HUES48 (cell line): ENCODE results near the gene TMEM120B.

Experiments used
- H3K27ac ChIP-seq: one replicate; pipeline ENCODE4 v1.7.0; 2013; ENCODE audit warnings: low read depth, low read length, inconsistent platforms
- H3K27me3 ChIP-seq: 2 replicates; pipeline ENCODE4 v1.6.1; 2013; ENCODE audit warnings: mild to moderate bottlenecking, low read length; ENCODE audit not compliant: control insufficient read depth, insufficient read depth
- H3K36me3 ChIP-seq: 2 replicates; pipeline ENCODE4 v1.6.1; 2013; ENCODE audit warnings: low read length; ENCODE audit not compliant: control insufficient read depth, insufficient read depth
- H3K4me1 ChIP-seq: 2 replicates; pipeline ENCODE4 v1.6.1; 2013; ENCODE audit warnings: mild to moderate bottlenecking, low read length; ENCODE audit not compliant: control insufficient read depth, insufficient read depth
- H3K4me3 ChIP-seq: 2 replicates; pipeline ENCODE4 v1.5.1; 2013; ENCODE audit warnings: mild to moderate bottlenecking, low read depth, low read length
- H3K9ac ChIP-seq: 2 replicates; pipeline ENCODE4 v1.6.1; 2013; ENCODE audit warnings: mild to moderate bottlenecking, low read depth, low read length, moderate library complexity
- H3K9me3 ChIP-seq: 2 replicates; pipeline ENCODE4 v1.6.1; 2013; ENCODE audit warnings: low read length; ENCODE audit not compliant: control insufficient read depth, insufficient read depth

The TMEM120B gene

GRCh38 chr12:121806009-121806545 lies 93.5 kb downstream of the TMEM120B start:
- Histone ChIP-seq H3K27me3 (no peaks in the 10 kb centered on the region), H3K9ac (no peak overlapping the region; the same call in 1 of the 2 replicates), H3K27ac (peak overlapping the region; percentile 36), H3K4me1 (peaks cover 26% of the 10 kb centered on the region), H3K36me3 (peaks cover 44% of the 10 kb centered on the region), H3K4me3 (peak overlapping the region; percentile 48), H3K9me3 (no peaks in the 10 kb centered on the region)

GRCh38 chr12:121806546-121807423 lies 94.2 kb downstream of the TMEM120B start:
- H3K9ac ChIP-seq: no peak overlapping the region
- H3K4me3 ChIP-seq: peak overlapping the region; percentile 48; the same call in 1 of the 2 replicates
- H3K27ac ChIP-seq: no peak overlapping the region
- H3K9me3 ChIP-seq: no peaks in the 10 kb centered on the region
- peaks cover 28% of the 10 kb centered on the region for H3K4me1 ChIP-seq
- peaks cover 46% of the 10 kb centered on the region for H3K36me3 ChIP-seq
- no peaks in the 10 kb centered on the region for H3K27me3 ChIP-seq

GRCh38 chr12:121807642-121808347 lies 95.2 kb downstream of the TMEM120B start:
- no peaks in the 10 kb centered on the region for H3K27me3 ChIP-seq
- peaks cover 46% of the 10 kb centered on the region for H3K36me3 ChIP-seq
- H3K4me1 ChIP-seq: peaks cover 31% of the 10 kb centered on the region
- H3K9me3 ChIP-seq: no peaks in the 10 kb centered on the region
- no peak overlapping the region for H3K27ac ChIP-seq
- H3K4me3 ChIP-seq: no peak overlapping the region
- no peak overlapping the region for H3K9ac ChIP-seq

- H3K27me3 ChIP-seq: no peaks in the 10 kb centered on the region
- H3K4me1 ChIP-seq: peaks cover 31% of the 10 kb centered on the region
- H3K36me3 ChIP-seq: peaks cover 52% of the 10 kb centered on the region
- no peaks in the 10 kb centered on the region for H3K9me3 ChIP-seq
- H3K4me3 ChIP-seq: no peak overlapping the region
- no peak overlapping the region for H3K27ac ChIP-seq
- no peak overlapping the region for H3K9ac ChIP-seq
Measured at GRCh38 chr12:121808623-121809022, 96.1 kb downstream of the TMEM120B start.

GRCh38 chr12:121809712-121810116 lies 97.2 kb downstream of the TMEM120B start:
- Histone ChIP-seq H3K36me3 (peaks cover 58% of the 10 kb centered on the region), H3K4me1 (peaks cover 31% of the 10 kb centered on the region), H3K27ac (no peak overlapping the region), H3K27me3 (no peaks in the 10 kb centered on the region), H3K9me3 (no peaks in the 10 kb centered on the region), H3K9ac (no peak overlapping the region), H3K4me3 (no peak overlapping the region)

GRCh38 chr12:121810234-121810817 lies 97.8 kb downstream of the TMEM120B start:
- Histone ChIP-seq H3K9ac (no peak overlapping the region), H3K9me3 (no peaks in the 10 kb centered on the region), H3K27me3 (no peaks in the 10 kb centered on the region), H3K4me3 (0 out of 2 replicates have a peak overlapping the region, but pooled peaks have one; percentile 96), H3K4me1 (peaks cover 31% of the 10 kb centered on the region), H3K36me3 (peaks cover 64% of the 10 kb centered on the region), H3K27ac (no peak overlapping the region)

- Histone ChIP-seq H3K9me3 (no peaks in the 10 kb centered on the region), H3K4me1 (peaks cover 28% of the 10 kb centered on the region), H3K27me3 (no peaks in the 10 kb centered on the region), H3K36me3 (peaks cover 66% of the 10 kb centered on the region), H3K9ac (no peak overlapping the region), H3K27ac (peak overlapping the region; percentile 85), H3K4me3 (peak overlapping the region; percentile 96)
Measured at GRCh38 chr12:121810833-121811433, 98.4 kb downstream of the TMEM120B start.

- Histone ChIP-seq H3K4me1 (peaks cover 22% of the 10 kb centered on the region), H3K4me3 (peak overlapping the region; percentile 96), H3K27me3 (no peaks in the 10 kb centered on the region), H3K36me3 (peaks cover 68% of the 10 kb centered on the region), H3K9ac (peak overlapping the region; percentile 57; the same call in 1 of the 2 replicates), H3K27ac (peak overlapping the region; percentile 85), H3K9me3 (no peaks in the 10 kb centered on the region)
Measured at GRCh38 chr12:121811434-121812319, 99.1 kb downstream of the TMEM120B start.

- peak overlapping the region; percentile 85 for H3K27ac ChIP-seq
- H3K36me3 ChIP-seq: peaks cover 70% of the 10 kb centered on the region
- peak overlapping the region; percentile 51; the same call in 1 of the 2 replicates for H3K9ac ChIP-seq
- peaks cover 15% of the 10 kb centered on the region for H3K4me1 ChIP-seq
- peak overlapping the region; percentile 96 for H3K4me3 ChIP-seq
- H3K9me3 ChIP-seq: no peaks in the 10 kb centered on the region
- no peaks in the 10 kb centered on the region for H3K27me3 ChIP-seq
Measured at GRCh38 chr12:121812320-121812871, 99.8 kb downstream of the TMEM120B start.
